ENCODE measurements around the gene CUL4A.
"Not testable (repeated sequence)": the region's sequence is repeated elsewhere in the genome, so short reads cannot be mapped to it uniquely, and the experiment has no call there.

CUL4A gene

GRCh38 chr13:113239986-113240385 is 30.6 kb downstream of the CUL4A start:
- no peak for DNase-seq (ENCODE audit: low spot score)

- not testable (repeated sequence) for DNase-seq (ENCODE audit: low spot score)
These were observed 32.2 kb downstream of the CUL4A start for GRCh38 chr13:113241623-113242022.

GRCh38 chr13:113243847-113244246 is 34.4 kb downstream of the CUL4A start:
- no peak for DNase-seq (ENCODE audit: low spot score)

GRCh38 chr13:113245849-113246796 is 36.7 kb downstream of the CUL4A start:
- no peak for DNase-seq (ENCODE audit: low spot score)

GRCh38 chr13:113252516-113253095 is 43.2 kb downstream of the CUL4A start:
- no peak for DNase-seq (ENCODE audit: low spot score)

- DNase-seq (ENCODE audit: low spot score): not testable (repeated sequence)
These were observed 48.5 kb downstream of the CUL4A start for GRCh38 chr13:113257908-113258307.

- DNase-seq (ENCODE audit: low spot score): no peak
These were observed 49.1 kb downstream of the CUL4A start for GRCh38 chr13:113258321-113259054.

GRCh38 chr13:113260996-113261395 is 51.6 kb downstream of the CUL4A start:
- no peak for DNase-seq (ENCODE audit: low spot score)

- not testable (repeated sequence) for DNase-seq (ENCODE audit: low spot score)
These were observed 53.6 kb downstream of the CUL4A start for GRCh38 chr13:113263016-113263415.

- no peak for DNase-seq (ENCODE audit: low spot score)
These were observed 58.4 kb downstream of the CUL4A start for GRCh38 chr13:113267642-113268405.

- no peak for DNase-seq (ENCODE audit: low spot score)
These were observed 62.6 kb downstream of the CUL4A start for GRCh38 chr13:113272031-113272430.

- no peak for DNase-seq (ENCODE audit: low spot score)
These were observed 63.3 kb downstream of the CUL4A start for GRCh38 chr13:113272701-113273181.

- DNase-seq (ENCODE audit: low spot score): no peak
These were observed 63.9 kb downstream of the CUL4A start for GRCh38 chr13:113273321-113273720.

GRCh38 chr13:113273851-113274590 is 64.6 kb downstream of the CUL4A start:
- DNase-seq (ENCODE audit: low spot score): peak; percentile 15

- no peak for DNase-seq (ENCODE audit: low spot score)
These were observed 65.3 kb downstream of the CUL4A start for GRCh38 chr13:113274721-113275120.

- DNase-seq (ENCODE audit: low spot score): peak; percentile 45
These were observed 66.0 kb downstream of the CUL4A start for GRCh38 chr13:113275387-113275786.

GRCh38 chr13:113280126-113280525 is 70.7 kb downstream of the CUL4A start:
- no peak for DNase-seq (ENCODE audit: low spot score)

- DNase-seq (ENCODE audit: low spot score): no peak
These were observed 74.5 kb downstream of the CUL4A start for GRCh38 chr13:113283904-113284303.

- DNase-seq (ENCODE audit: low spot score): no peak
These were observed 79.5 kb downstream of the CUL4A start for GRCh38 chr13:113288880-113289279.

GRCh38 chr13:113291129-113291528 is 81.7 kb downstream of the CUL4A start:
- no peak for DNase-seq (ENCODE audit: low spot score)

Measured in hematopoietic multipotent progenitor cell treated with erythropoietin and hydrocortisone succinate and interleukin-3 and kit ligand, for 17 days (in vitro differentiated cells).